IPS-18c (cell line): ENCODE data around the gene JAK3.
"Not testable (repeated sequence)": the region's sequence is repeated elsewhere in the genome, so short reads cannot be mapped to it uniquely, and the experiment has no call there.

Experiments used
- H3K4me3 ChIP-seq: 2 replicates; pipeline ENCODE4 v1.7.0; 2013; ENCODE audit warnings: low read depth, mild to moderate bottlenecking, low read length, moderate library complexity; ENCODE audit not compliant: insufficient read depth
- H3K9me3 ChIP-seq: one replicate; pipeline ENCODE4 v1.6.1; 2013; ENCODE audit warnings: mild to moderate bottlenecking, low read length, moderate library complexity; ENCODE audit not compliant: control insufficient read depth, insufficient read depth

Gene JAK3

DNA sequence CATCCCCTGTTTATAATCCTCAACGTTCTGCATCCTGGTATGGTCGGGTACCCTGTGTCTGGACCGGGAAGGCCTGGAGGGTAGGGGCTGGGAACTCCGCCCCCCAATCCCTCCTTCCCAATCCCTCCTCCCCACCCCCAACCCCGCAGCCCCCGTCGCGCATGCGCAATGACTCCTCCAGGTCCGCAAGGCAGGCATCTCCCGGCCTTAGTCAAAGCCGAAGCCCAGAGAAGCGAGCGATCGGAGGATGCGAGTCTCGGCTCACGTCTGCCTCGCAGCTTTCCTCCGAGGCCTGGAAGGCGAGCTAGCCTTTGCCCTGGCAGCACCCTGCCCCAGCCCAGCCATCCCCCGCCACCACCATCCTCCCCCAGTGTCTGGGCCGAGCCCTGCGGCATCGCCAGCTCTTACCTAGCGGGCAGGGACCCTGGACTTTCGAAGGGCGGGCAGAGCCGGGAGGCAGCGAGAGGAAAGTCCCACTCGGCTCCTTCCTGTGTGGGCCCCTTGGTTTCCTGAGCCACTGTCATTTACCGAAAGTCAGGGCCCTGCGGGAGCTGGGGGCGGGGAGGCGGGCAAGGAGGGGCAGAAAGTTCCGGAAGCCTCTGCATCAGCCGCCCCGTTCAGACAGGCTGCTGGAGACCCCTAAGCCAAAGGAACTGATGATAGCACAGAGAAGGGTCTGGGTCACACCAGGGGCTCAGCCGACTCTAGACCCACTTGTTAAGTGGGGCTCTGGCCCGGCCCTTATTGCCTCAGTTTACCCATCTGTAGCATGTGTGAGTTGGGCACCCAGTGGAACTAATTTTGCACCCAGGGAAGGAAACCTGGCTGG is at the start of gene JAK3:
TSS of gene JAK3 (minus strand) at position 445 of the 829 bp plus-strand sequence. CDS start 3,565 bp downstream, outside the sequence.
- no peaks in the 10 kb centered on the region for H3K9me3 ChIP-seq
- peak within 1 kb of the TSS; percentile 28; the same call in 1 of the 2 replicates for H3K4me3 ChIP-seq

GRCh38 chr19:17893766-17894165 is 46.0 kb upstream of the JAK3 start:
- Histone ChIP-seq H3K9me3 (peaks cover 2% of the 10 kb centered on the region), H3K4me3 (no peak overlapping the region)

- Histone ChIP-seq H3K9me3 (peaks cover 2% of the 10 kb centered on the region), H3K4me3 (no peak overlapping the region)
Measured at GRCh38 chr19:17889609-17890214, 41.9 kb upstream of the JAK3 start.

GRCh38 chr19:17888260-17888659 is 40.5 kb upstream of the JAK3 start:
- peaks cover 3% of the 10 kb centered on the region for H3K9me3 ChIP-seq
- no peak overlapping the region for H3K4me3 ChIP-seq

DNA sequence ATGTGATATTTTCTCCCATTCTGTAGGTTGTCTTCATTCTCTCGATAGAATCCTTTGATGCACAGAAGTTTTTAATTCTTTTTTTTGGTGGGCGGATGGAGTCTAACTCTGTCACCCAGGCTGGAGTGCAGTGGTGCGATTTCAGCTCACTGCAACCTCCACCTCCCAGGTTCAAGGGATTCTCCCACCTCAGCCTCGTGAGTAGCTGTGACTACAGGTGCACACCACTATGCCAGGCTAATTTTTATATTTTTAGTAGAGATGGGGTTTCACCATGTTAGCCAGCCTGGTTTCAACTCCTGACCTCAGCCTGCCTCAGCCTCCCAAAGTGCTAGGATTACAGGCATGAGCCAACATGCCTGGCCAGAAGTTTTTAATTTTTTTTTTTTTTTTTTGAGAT is 39.4 kb upstream of the JAK3 start:
- H3K4me3 ChIP-seq, H3K9me3 ChIP-seq: not testable (repeated sequence)

- peaks cover 3% of the 10 kb centered on the region for H3K9me3 ChIP-seq
- H3K4me3 ChIP-seq = no peak overlapping the region
Measured at GRCh38 chr19:17886515-17886914, 38.7 kb upstream of the JAK3 start.

- H3K9me3 ChIP-seq = peaks cover 3% of the 10 kb centered on the region
- H3K4me3 ChIP-seq = no peak overlapping the region
Measured at GRCh38 chr19:17883627-17884410, 36.0 kb upstream of the JAK3 start.

DNA sequence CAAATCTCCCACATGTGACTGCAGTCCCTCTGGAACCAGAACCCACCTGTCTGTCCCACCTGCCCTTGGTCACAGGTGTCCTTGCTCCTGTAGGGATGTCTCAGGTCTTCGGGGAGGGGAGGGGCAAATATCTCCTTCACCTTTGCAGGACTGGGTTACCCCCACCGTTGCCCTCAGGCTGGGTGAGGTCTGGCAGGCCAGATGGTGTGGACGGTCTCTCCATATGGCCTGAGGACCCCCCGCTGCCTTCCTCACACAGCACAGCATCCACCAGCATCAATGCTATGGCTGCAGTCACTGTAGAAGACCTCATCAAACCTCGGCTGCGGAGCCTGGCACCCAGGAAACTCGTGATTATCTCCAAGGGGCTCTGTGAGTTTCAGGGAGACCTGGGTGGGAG is 33.9 kb upstream of the JAK3 start:
- peaks cover 3% of the 10 kb centered on the region for H3K9me3 ChIP-seq
- no peak overlapping the region for H3K4me3 ChIP-seq

DNA sequence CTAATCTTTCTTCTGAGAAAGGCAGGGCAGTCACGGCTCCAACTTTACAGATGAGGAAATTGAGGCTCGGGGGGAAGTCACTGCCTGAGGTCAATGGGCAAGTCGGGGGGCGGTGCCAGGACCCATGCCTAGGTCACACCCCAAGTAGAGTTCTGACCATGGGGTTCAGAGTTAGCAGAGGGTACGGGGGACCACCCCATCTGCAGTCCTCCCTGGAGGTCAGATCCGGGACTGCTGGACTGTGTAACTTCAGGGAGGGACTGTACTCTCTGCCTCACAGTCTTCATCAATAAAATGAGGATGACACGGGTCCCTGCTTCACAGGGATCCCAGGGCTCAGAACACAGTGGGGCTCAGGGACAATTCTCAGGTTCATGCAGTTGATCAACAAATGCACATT is 31.7 kb upstream of the JAK3 start:
- Histone ChIP-seq H3K4me3 (no peak overlapping the region), H3K9me3 (peaks cover 3% of the 10 kb centered on the region)

- no peak overlapping the region for H3K4me3 ChIP-seq
Measured at GRCh38 chr19:17877696-17878095, 29.9 kb upstream of the JAK3 start.

GRCh38 chr19:17874758-17875135 is 27.0 kb upstream of the JAK3 start:
- Histone ChIP-seq H3K9me3 (no peaks in the 10 kb centered on the region), H3K4me3 (peak overlapping the region; percentile 62; the same call in 1 of the 2 replicates)

More at GRCh38 chr19:17877696-17878095, 29.9 kb upstream of the JAK3 start:
- H3K9me3 ChIP-seq = no peaks in the 10 kb centered on the region

DNA sequence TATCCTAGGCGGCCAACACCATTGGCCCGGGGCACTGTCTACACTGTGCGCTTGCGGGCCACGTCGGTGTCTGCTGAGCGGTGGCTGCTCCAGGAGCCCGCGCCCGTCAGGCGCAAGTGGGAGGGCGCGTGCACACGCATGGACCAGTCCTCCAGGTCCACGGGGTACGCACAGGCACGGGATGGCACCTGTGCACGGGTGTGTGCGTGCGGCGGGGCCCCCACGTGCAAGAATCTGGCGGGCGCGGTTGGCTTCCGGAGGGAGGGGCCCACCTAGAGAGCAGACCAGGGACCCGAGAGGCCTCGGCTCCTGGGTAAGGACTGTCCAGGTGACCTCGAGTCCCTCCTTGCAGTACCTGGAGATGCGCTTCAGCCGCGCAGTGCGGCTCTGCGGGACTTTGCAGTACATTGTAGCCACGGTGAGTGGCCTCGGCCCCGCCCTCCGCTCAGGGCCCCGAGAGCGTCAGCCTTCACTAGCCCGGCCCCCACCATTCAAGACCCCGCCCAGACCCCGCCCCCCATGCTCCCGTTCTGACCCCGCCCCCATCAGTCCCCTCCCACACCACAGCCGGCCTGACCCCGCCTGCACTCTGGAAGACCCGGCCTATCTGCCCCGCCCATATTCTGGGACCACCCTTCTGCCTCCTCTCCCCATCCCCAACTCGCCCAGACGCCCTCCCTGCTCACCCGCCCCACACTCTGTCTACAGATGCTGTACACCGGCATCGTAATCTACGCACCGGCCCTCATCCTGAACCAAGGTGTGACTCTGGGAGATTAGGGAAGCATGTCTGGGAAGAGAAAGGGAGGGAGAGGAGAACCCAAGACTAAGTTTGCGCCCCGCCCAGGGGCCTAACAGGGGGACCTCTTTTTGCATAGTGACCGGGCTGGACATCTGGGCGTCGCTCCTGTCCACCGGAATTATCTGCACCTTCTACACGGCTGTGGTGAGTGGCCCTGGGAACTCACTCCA is 26.3 kb upstream of the JAK3 start:
- Histone ChIP-seq H3K4me3 (peak overlapping the region; percentile 62), H3K9me3 (no peaks in the 10 kb centered on the region)

- H3K4me3 ChIP-seq = no peak overlapping the region; the same call in 1 of the 2 replicates
- H3K9me3 ChIP-seq = no peaks in the 10 kb centered on the region
Measured at GRCh38 chr19:17872251-17873001, 24.6 kb upstream of the JAK3 start.

DNA sequence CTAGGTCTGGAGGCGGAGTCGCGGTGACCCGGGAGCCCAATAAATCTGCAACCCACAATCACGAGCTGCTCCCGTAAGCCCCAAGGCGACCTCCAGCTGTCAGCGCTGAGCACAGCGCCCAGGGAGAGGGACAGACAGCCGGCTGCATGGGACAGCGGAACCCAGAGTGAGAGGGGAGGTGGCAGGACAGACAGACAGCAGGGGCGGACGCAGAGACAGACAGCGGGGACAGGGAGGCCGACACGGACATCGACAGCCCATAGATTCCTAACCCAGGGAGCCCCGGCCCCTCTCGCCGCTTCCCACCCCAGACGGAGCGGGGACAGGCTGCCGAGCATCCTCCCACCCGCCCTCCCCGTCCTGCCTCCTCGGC is 24.1 kb upstream of the JAK3 start, which contains the start of gene SLC5A5:
TSS of gene SLC5A5 (plus strand) at position 68 of the 373 bp plus-strand sequence. CDS start 375 bp downstream, outside the sequence.
- H3K9me3 ChIP-seq = no peaks in the 10 kb centered on the region
- H3K4me3 ChIP-seq = peak within 1 kb of the TSS; percentile 20; the same call in 1 of the 2 replicates

- no peaks in the 10 kb centered on the region for H3K9me3 ChIP-seq
- H3K4me3 ChIP-seq = no peak overlapping the region
Measured at GRCh38 chr19:17871032-17871877, 23.5 kb upstream of the JAK3 start.
